Activated naive CD4-positive, alpha-beta T cell treated with Interleukin-2 at 50 U/mL for 16 hours (primary cell): ENCODE results near the gene TBXA2R.
A peak's percentile ranks its signal among the peaks of the same experiment; 100 is the strongest.
"Not testable (repeated sequence)": the region's sequence is repeated elsewhere in the genome, so short reads cannot be mapped to it uniquely, and the experiment has no call there.

Experiments used
- DNase-seq: peaks from one replicate; pipeline ENCODE4 v3.0.0-alpha.2; 2020

Gene TBXA2R

GRCh38 chr19:3576696-3577443 lies 29.8 kb downstream of the TBXA2R start:
- no peak for DNase-seq

- no peak for DNase-seq
Measured at GRCh38 chr19:3575949-3576673, 30.6 kb downstream of the TBXA2R start.

GRCh38 chr19:3575260-3575741 lies 31.4 kb downstream of the TBXA2R start:
- DNase-seq: peak; percentile 31

GRCh38 chr19:3573858-3574637 lies 32.6 kb downstream of the TBXA2R start:
- peak; percentile 81 for DNase-seq

GRCh38 chr19:3573162-3573857 lies 33.4 kb downstream of the TBXA2R start:
- DNase-seq: no peak

GRCh38 chr19:3572855-3573161 lies 33.9 kb downstream of the TBXA2R start, which contains the start of gene HMG20B:
TSS of gene HMG20B (plus strand) at chr19:3572944. CDS start at chr19:3573310, 366 bp downstream.
- DNase-seq: no peak

- peak; percentile 99 for DNase-seq
Measured at GRCh38 chr19:3572132-3572854, 34.4 kb downstream of the TBXA2R start.

GRCh38 chr19:3570606-3571011 lies 36.1 kb downstream of the TBXA2R start:
- DNase-seq: no peak

GRCh38 chr19:3570042-3570441 lies 36.6 kb downstream of the TBXA2R start:
- not testable (repeated sequence) for DNase-seq

- no peak for DNase-seq
Measured at GRCh38 chr19:3565139-3565538, 41.5 kb downstream of the TBXA2R start.

GRCh38 chr19:3563709-3564524 lies 42.8 kb downstream of the TBXA2R start:
- DNase-seq: no peak

- peak; percentile 96 for DNase-seq
Measured at GRCh38 chr19:3557461-3558248, 49.0 kb downstream of the TBXA2R start, which contains the start of gene MFSD12. TSS of gene MFSD12 (minus strand) at chr19:3557586. CDS start at chr19:3557403, 183 bp downstream.

- peak; percentile 73 for DNase-seq
Measured at GRCh38 chr19:3556978-3557460, 49.7 kb downstream of the TBXA2R start.

GRCh38 chr19:3556423-3556977 lies 50.2 kb downstream of the TBXA2R start:
- no peak for DNase-seq

GRCh38 chr19:3555653-3556422 lies 50.8 kb downstream of the TBXA2R start:
- DNase-seq: no peak

GRCh38 chr19:3554254-3555083 lies 52.2 kb downstream of the TBXA2R start:
- peak; percentile 29 for DNase-seq

GRCh38 chr19:3551792-3552095 lies 54.9 kb downstream of the TBXA2R start:
- no peak for DNase-seq
